ENCODE results near the gene MAGOH.
A peak's percentile ranks its signal among the peaks of the same experiment; 100 is the strongest.

Gene MAGOH

GRCh38 chr1:53270107-53270506 is 31.8 kb upstream of the MAGOH start:
- TF ChIP-seq CTCF (conservative IDR thresholded peaks at IDR 0.05; ENCODE audit: low read depth, low read length) = no peak
- DNase-seq (ENCODE audit: low read depth) = no peak

GRCh38 chr1:53267761-53268160 is 29.4 kb upstream of the MAGOH start:
- TF ChIP-seq CTCF (conservative IDR thresholded peaks at IDR 0.05; ENCODE audit: low read depth, low read length) = no peak
- no peak overlapping the region for H3K4me3 ChIP-seq (ENCODE audit: low read length)
- DNase-seq (ENCODE audit: low read depth) = no peak

More at GRCh38 chr1:53270107-53270506, 31.8 kb upstream of the MAGOH start:
- H3K4me3 ChIP-seq (ENCODE audit: low read length) = no peak overlapping the region

- TF ChIP-seq CTCF (conservative IDR thresholded peaks at IDR 0.05; ENCODE audit: low read depth, low read length) = peak; percentile 48
- H3K4me3 ChIP-seq (ENCODE audit: low read length) = no peak overlapping the region
- DNase-seq (ENCODE audit: low read depth) = no peak
Observed at GRCh38 chr1:53266038-53266437, 27.7 kb upstream of the MAGOH start.

GRCh38 chr1:53265581-53265980 is 27.3 kb upstream of the MAGOH start:
- no peak for TF ChIP-seq CTCF (conservative IDR thresholded peaks at IDR 0.05; ENCODE audit: low read depth, low read length)
- H3K4me3 ChIP-seq (ENCODE audit: low read length) = no peak overlapping the region
- no peak for DNase-seq (ENCODE audit: low read depth)

GRCh38 chr1:53264048-53264447 is 25.7 kb upstream of the MAGOH start:
- no peak for DNase-seq (ENCODE audit: low read depth)
- TF ChIP-seq CTCF (conservative IDR thresholded peaks at IDR 0.05; ENCODE audit: low read depth, low read length) = no peak
- no peak overlapping the region for H3K4me3 ChIP-seq (ENCODE audit: low read length)

GRCh38 chr1:53262000-53262399 is 23.7 kb upstream of the MAGOH start:
- DNase-seq (ENCODE audit: low read depth) = no peak
- no peak for TF ChIP-seq CTCF (conservative IDR thresholded peaks at IDR 0.05; ENCODE audit: low read depth, low read length)
- no peak overlapping the region for H3K4me3 ChIP-seq (ENCODE audit: low read length)

GRCh38 chr1:53260631-53261247 is 22.4 kb upstream of the MAGOH start:
- peak; percentile 20 for DNase-seq (ENCODE audit: low read depth)
- no peak for TF ChIP-seq CTCF (conservative IDR thresholded peaks at IDR 0.05; ENCODE audit: low read depth, low read length)
- no peak overlapping the region for H3K4me3 ChIP-seq (ENCODE audit: low read length)

Data from retinal pigment epithelial cell (primary cell).